HepG2 (cell line): ENCODE data around the gene DPEP3. TPM values are rescaled to one million over a fixed set of nuclear protein-coding genes. Genes with fewer than 3 reads are reported as not detected.

Experiments
- BHLHE40 ChIP-seq: IDR thresholded peaks from 2 replicates; pipeline ENCODE4 v1.6.1; 2011; ENCODE audit warnings: low read length, improper control_type of control experiment
- EED ChIP-seq: sonication (generic); formaldehyde crosslinking; IDR thresholded peaks from 2 replicates; pipeline ENCODE4 v1.5.0; 2020; ENCODE audit warnings: mild to moderate bottlenecking, missing genetic modification reagents
- ETV6 ChIP-seq: sonication (generic); formaldehyde crosslinking; conservative IDR thresholded peaks from 2 replicates; pipeline ENCODE4 v1.4.0; 2020; ENCODE audit warnings: missing genetic modification reagents
- FOXJ3 ChIP-seq: sonication (generic); formaldehyde crosslinking; IDR thresholded peaks from 2 replicates; pipeline ENCODE4 v1.4.0; 2020; ENCODE audit warnings: missing genetic modification reagents, mild to moderate bottlenecking, borderline replicate concordance
- HHEX ChIP-seq: IDR thresholded peaks from 2 replicates; pipeline ENCODE4 v1.6.1; 2016; ENCODE audit warnings: control low read depth
- IKZF4 ChIP-seq: sonication (generic); formaldehyde crosslinking; IDR thresholded peaks from 2 replicates; pipeline ENCODE4 v1.5.1; 2020; ENCODE audit warnings: borderline replicate concordance, mild to moderate bottlenecking, low read depth, missing genetic modification reagents; ENCODE audit errors: not compliant biosample characterization
- KDM3A ChIP-seq: IDR thresholded peaks from 2 replicates; pipeline ENCODE4 v1.6.1; 2018; ENCODE audit warnings: low read depth, missing compliant biosample characterization
- MBNL3 ChIP-seq: fragments of 250-450 bp; sonication (Bioruptor Pico); conservative IDR thresholded peaks from 2 replicates; pipeline ENCODE4 v1.8.0; 2022; ENCODE audit warnings: mild to moderate bottlenecking, inconsistent platforms
- XRCC5 ChIP-seq: fragments of 200-400 bp; formaldehyde crosslinking; optimal IDR thresholded peaks from 2 replicates; pipeline ENCODE3; 2017; ENCODE audit warnings: mild to moderate bottlenecking, low read length
- ZFX ChIP-seq: sonication (generic); formaldehyde crosslinking; IDR thresholded peaks from 2 replicates; pipeline ENCODE4 v1.4.0; 2020; ENCODE audit warnings: mild to moderate bottlenecking, low read depth, missing genetic modification reagents, moderate library complexity
- ZNF329 ChIP-seq: sonication (generic); formaldehyde crosslinking; IDR thresholded peaks from 2 replicates; pipeline ENCODE4 v1.9.0; 2021; ENCODE audit warnings: low read depth, mild to moderate bottlenecking, missing genetic modification reagents
- ZNF678 ChIP-seq: sonication (generic); formaldehyde crosslinking; IDR thresholded peaks from 2 replicates; pipeline ENCODE4 v1.4.0; 2020; ENCODE audit warnings: mild to moderate bottlenecking, missing genetic modification reagents
- ZNF788 ChIP-seq: sonication (generic); formaldehyde crosslinking; IDR thresholded peaks from 2 replicates; pipeline ENCODE4 v1.5.0; 2020; ENCODE audit warnings: mild to moderate bottlenecking, missing genetic modification reagents, borderline replicate concordance
- ZSCAN12 ChIP-seq: sonication (generic); formaldehyde crosslinking; IDR thresholded peaks from 2 replicates; pipeline ENCODE4 v1.9.0; 2021; ENCODE audit warnings: mild to moderate bottlenecking, missing genetic modification reagents
- ZSCAN31 ChIP-seq: sonication (generic); formaldehyde crosslinking; IDR thresholded peaks from 2 replicates; pipeline ENCODE4 v1.5.0; 2020; ENCODE audit warnings: low read depth, mild to moderate bottlenecking, missing genetic modification reagents
- polyA plus RNA-seq, 8 experiments: library from polyadenylated mRNA; depleted of rRNA in 3 of 8; stranded (reverse) in 7 of 8; unstranded in 1 of 8; fragments of >200 nt; fragmentation: Illumina TruSeq in 4 of 8; extraction: Trizol in 4 of 8; gene quantifications; 2 replicates each; pipeline versions ENCODE4 v1.2.1 to v1.2.3, GENCODE V29; 2011 to 2016; ENCODE audit warnings: low read depth in 4 of 8, missing spikeins in 1 of 8, mixed read lengths in 1 of 8; ENCODE audit not compliant: insufficient read depth in 1 of 8
- total RNA-seq, 5 experiments: library from RNA; depleted of rRNA; stranded (reverse); fragments of >200 nt; fragmentation: Illumina TruSeq; extraction: Trizol; gene quantifications; 2 replicates each; pipeline ENCODE4 v1.2.3, GENCODE V29; 2016; ENCODE audit warnings: low read depth in 1 of 5
- TF ChIP-seq, protein P1 (sequence below): sonication (generic); formaldehyde crosslinking; IDR thresholded peaks from 2 replicates; pipeline ENCODE4 v1.8.0; 2022; ENCODE audit warnings: missing genetic modification reagents, low read depth, mild to moderate bottlenecking, borderline replicate concordance
- TF ChIP-seq, protein P2 (sequence below): sonication (generic); formaldehyde crosslinking; IDR thresholded peaks from 2 replicates; pipeline ENCODE4 v1.4.0; 2020; ENCODE audit warnings: missing genetic modification reagents, mild to moderate bottlenecking, borderline replicate concordance
- TF ChIP-seq, protein P3 (sequence below): sonication (generic); formaldehyde crosslinking; IDR thresholded peaks from 2 replicates; pipeline ENCODE4 v1.4.0; 2020; ENCODE audit warnings: low read depth, mild to moderate bottlenecking, missing genetic modification reagents
- TF ChIP-seq, protein P4 (sequence below): IDR thresholded peaks from 2 replicates; pipeline ENCODE4 v1.6.1; 2018; ENCODE audit warnings: missing genetic modification reagents

DPEP3 gene
- total and polyA plus RNA-seq, 2 of the 13 experiments (the other 11 are each of a cell fraction or from before 2014, with no cell fraction given): not detected

DNA sequence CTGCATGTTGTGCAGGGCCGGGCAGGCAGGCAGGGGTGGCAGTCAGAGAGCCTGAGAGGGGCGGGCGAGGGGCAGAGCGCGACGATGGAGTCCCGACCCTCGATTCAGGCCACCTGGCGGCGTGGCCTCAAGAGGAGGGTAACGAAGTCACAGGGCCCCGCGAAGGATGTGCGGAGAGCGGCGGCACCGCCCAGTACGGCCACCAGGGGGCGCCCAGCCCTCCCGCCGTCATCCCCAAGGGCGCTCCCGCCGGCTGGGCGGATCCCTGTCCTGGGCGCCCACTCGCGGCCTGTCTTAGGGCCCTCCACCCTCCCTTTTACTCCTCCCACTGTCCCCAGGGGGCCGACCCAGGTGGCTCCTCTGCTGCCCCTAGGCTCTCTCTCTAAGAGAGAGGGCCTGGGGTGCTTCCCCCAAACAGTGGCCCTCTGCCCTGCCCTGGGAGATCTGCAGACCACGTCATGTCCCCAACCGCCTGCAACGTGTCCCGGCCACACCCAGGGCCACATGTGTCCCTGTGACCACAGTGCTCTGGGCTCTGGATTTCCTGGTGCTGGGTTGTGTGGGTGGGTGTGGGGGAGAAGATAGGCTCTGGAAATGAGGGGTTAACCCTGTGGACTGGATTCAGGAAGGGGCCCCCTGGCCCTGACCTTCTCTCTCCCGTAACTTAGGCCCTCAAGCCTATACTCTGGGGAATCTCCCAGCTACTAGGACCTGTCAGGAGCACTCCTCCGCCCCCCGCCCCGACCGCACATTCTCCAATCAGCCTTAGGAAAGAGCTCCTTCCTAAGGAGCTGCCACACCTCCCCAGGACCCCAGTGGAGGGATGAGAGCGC, 13.1 kb upstream of the DPEP3 start (continued):
- TF ChIP-seq HHEX (no peak), EED (CRISPR knock-in tag) (0 out of 2 replicates have a peak, but pooled peaks have one; percentile 38), ZFX (CRISPR knock-in tag) (peak; percentile 92), MBNL3 (CRISPR knock-in tag) (no peak), IKZF4 (CRISPR knock-in tag) (no peak), KDM3A (CRISPR knock-in tag) (peak; percentile 96; the same call in 1 of the 2 replicates), XRCC5 (peak; percentile 98), FOXJ3 (CRISPR knock-in tag) (peak; percentile 15; the same call in 1 of the 2 replicates), ZNF329 (CRISPR knock-in tag) (no peak; the same call in 1 of the 2 replicates), ZNF788 (CRISPR knock-in tag) (peak; percentile 89; the same call in 1 of the 2 replicates), ZSCAN12 (CRISPR knock-in tag) (no peak), ZNF678 (no peak), ZSCAN31 (CRISPR knock-in tag) (peak; percentile 94; the same call in 1 of the 2 replicates), ETV6 (CRISPR knock-in tag) (peak; percentile 83; the same call in 1 of the 2 replicates), BHLHE40 (no peak)
- TF ChIP-seq, protein P1, sequence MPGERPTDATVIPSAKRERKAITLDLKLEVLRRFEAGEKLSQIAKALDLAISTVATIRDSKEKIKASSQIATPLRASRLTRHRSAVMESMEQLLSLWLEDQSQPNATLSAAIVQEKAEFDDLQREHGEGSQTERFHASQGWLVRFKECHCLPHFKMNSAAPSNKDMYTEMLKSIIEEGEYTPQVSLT (CRISPR knock-in tag): no peak
- TF ChIP-seq, protein P2, sequence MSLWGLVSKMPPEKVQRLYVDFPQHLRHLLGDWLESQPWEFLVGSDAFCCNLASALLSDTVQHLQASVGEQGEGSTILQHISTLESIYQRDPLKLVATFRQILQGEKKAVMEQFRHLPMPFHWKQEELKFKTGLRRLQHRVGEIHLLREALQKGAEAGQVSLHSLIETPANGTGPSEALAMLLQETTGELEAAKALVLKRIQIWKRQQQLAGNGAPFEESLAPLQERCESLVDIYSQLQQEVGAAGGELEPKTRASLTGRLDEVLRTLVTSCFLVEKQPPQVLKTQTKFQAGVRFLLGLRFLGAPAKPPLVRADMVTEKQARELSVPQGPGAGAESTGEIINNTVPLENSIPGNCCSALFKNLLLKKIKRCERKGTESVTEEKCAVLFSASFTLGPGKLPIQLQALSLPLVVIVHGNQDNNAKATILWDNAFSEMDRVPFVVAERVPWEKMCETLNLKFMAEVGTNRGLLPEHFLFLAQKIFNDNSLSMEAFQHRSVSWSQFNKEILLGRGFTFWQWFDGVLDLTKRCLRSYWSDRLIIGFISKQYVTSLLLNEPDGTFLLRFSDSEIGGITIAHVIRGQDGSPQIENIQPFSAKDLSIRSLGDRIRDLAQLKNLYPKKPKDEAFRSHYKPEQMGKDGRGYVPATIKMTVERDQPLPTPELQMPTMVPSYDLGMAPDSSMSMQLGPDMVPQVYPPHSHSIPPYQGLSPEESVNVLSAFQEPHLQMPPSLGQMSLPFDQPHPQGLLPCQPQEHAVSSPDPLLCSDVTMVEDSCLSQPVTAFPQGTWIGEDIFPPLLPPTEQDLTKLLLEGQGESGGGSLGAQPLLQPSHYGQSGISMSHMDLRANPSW: no peak
- TF ChIP-seq, protein P3, sequence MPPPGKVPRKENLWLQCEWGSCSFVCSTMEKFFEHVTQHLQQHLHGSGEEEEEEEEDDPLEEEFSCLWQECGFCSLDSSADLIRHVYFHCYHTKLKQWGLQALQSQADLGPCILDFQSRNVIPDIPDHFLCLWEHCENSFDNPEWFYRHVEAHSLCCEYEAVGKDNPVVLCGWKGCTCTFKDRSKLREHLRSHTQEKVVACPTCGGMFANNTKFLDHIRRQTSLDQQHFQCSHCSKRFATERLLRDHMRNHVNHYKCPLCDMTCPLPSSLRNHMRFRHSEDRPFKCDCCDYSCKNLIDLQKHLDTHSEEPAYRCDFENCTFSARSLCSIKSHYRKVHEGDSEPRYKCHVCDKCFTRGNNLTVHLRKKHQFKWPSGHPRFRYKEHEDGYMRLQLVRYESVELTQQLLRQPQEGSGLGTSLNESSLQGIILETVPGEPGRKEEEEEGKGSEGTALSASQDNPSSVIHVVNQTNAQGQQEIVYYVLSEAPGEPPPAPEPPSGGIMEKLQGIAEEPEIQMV (CRISPR knock-in tag): peak; percentile 48; the same call in 1 of the 2 replicates
- TF ChIP-seq, protein P4, sequence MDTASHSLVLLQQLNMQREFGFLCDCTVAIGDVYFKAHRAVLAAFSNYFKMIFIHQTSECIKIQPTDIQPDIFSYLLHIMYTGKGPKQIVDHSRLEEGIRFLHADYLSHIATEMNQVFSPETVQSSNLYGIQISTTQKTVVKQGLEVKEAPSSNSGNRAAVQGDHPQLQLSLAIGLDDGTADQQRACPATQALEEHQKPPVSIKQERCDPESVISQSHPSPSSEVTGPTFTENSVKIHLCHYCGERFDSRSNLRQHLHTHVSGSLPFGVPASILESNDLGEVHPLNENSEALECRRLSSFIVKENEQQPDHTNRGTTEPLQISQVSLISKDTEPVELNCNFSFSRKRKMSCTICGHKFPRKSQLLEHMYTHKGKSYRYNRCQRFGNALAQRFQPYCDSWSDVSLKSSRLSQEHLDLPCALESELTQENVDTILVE: peak; percentile 88
